AG04449 (cell line): ENCODE data around the gene FPGS.
"Not testable (repeated sequence)": the region's sequence is repeated elsewhere in the genome, so short reads cannot be mapped to it uniquely, and the experiment has no call there.

ENCODE experiments used
- CTCF ChIA-PET: fragments of 350-600 bp; formaldehyde crosslinking; extraction: SDS; loops from one replicate; lab custom pipeline; 2021; ENCODE audit warnings: antibody characterized with exemption; lab: Yijun Ruan, JAX
- POLR2A ChIA-PET: fragments of 400-600, 350-600 bp; formaldehyde crosslinking; extraction: SDS; loops from one replicate; lab custom pipeline; 2020; ENCODE audit warnings: antibody characterized with exemption, inconsistent platforms; lab: Yijun Ruan, JAX
- DNase-seq: peaks from one replicate; pipeline ENCODE4 v3.0.0-alpha.2; 2010; ENCODE audit warnings: low read depth, low spot score
- H3K4me3 ChIP-seq: 2 replicates; pipeline ENCODE4 v1.5.1; 2011; ENCODE audit warnings: low read depth, mild to moderate bottlenecking, control low read depth, low read length
- TF ChIP-seq, protein P1 (sequence below): IDR thresholded peaks from one replicate; pipeline ENCODE4 v1.5.1; 2011; ENCODE audit warnings: mild to moderate bottlenecking, moderate library complexity, low read length, control low read depth, inconsistent platforms; ENCODE audit not compliant: insufficient read depth; ENCODE audit errors: missing control alignments

The FPGS gene

DNA sequence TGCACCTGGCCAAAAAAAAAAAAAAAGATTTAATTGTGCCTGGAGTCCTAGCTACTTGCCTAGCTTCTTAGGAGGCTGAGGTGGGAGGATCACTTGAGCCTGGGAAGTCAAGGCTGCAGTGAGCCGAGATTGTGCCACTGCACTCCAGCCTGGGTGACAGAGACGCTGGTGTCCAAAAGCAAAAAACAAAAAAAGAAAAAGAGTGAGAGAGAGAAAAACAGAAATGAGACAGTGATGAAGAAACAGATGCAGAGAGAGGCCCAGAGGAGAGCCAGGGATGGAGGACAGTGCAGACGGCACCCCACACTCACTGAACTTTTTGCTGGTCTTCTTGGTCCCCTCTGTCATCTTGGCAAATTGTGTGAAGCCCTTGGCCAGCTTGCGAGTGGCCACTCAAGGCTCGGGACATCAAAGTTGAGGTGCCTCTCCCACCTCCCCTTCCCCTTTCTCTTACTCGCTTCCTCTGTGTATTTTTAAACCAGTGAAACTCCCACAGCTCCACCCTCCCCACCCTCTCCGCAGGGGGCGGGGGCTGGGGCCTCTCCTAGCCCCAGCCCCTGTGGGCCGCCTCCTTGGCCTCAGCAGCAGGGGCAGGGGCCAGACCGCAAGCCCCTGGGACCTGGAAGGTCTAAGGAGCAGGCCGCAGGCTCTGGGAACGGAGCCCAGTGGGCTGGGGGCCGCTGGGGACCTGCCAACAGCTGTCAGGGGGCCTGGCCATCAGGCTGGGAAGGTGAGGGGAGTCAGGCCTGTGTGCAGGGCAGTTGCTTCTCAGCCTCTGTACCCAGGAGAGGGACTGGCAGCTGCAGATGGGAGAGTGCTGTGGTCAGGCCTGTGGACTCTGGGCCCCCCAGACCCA, 24.2 kb upstream of the FPGS start, which contains the start of gene SH2D3C:
TSS of gene SH2D3C (minus strand) at position 387 of the 856 bp plus-strand sequence. CDS start at position 348, 39 bp downstream.
- POLR2A ChIA-PET, result interaction anchor here (0.6 to 0.7 kb wide), 2 partner anchors 47 to 80 kb away, joined by 4 to 8 read pairs; no protein-coding TSS in a partner anchor
- CTCF ChIA-PET, result interaction anchor here (1.1 to 10.9 kb wide), 4 partner anchors 38 to 170 kb away, joined by 3 to 69 read pairs (median 5); partner anchors contain the start of gene TOR2A
- H3K4me3 ChIP-seq, result no peak within 1 kb of the TSS
- DNase-seq, result no peak
- TF ChIP-seq, protein P1, sequence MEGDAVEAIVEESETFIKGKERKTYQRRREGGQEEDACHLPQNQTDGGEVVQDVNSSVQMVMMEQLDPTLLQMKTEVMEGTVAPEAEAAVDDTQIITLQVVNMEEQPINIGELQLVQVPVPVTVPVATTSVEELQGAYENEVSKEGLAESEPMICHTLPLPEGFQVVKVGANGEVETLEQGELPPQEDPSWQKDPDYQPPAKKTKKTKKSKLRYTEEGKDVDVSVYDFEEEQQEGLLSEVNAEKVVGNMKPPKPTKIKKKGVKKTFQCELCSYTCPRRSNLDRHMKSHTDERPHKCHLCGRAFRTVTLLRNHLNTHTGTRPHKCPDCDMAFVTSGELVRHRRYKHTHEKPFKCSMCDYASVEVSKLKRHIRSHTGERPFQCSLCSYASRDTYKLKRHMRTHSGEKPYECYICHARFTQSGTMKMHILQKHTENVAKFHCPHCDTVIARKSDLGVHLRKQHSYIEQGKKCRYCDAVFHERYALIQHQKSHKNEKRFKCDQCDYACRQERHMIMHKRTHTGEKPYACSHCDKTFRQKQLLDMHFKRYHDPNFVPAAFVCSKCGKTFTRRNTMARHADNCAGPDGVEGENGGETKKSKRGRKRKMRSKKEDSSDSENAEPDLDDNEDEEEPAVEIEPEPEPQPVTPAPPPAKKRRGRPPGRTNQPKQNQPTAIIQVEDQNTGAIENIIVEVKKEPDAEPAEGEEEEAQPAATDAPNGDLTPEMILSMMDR, result no peak

DNA sequence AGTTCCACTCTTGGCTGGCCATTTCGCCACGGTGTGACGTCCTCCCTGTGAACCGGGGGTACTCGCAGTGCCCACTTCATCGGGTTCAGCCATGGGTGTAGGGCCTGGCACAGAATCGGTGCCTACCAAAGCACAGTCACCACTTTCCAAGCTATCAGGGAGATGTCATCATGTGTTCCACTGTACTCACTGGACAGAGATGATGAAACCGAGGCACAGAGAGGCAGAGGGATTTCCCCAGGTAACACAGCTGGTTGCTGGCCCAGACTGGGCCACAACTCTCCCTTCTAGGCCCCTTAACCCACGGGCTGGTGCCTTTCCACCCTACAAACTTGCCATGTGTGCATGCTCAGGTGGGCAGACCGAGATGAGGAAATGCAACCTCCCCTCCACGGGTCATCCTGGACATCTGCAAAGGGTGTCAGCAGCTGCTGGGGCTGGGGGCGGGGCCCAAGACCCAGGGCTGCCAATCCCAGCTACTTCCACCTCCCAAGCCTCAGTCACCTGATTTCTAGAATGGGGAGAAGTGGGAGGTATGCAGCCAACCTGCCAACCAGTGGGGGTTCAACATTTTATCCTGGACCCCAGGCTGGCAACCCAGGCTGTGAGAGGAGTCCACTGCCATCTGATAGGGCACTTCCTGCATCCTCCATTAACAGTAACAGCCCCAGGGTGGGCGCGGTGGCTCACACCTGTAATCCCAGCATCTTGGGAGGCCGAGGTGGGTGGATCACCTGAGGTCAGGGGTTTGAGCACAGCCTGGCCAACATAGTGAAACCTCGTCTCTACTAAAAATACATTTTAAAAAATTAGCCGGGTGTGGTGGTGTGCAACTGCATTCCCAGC, 23.3 kb upstream of the FPGS start:
- no peak overlapping the region for H3K4me3 ChIP-seq
- TF ChIP-seq, protein P1, result no peak
- CTCF ChIA-PET, result interaction anchor here (1.1 to 10.9 kb wide), 5 partner anchors 8 to 171 kb away, joined by 3 to 69 read pairs (median 5); partner anchors contain the start of gene TOR2A
- DNase-seq, result no peak
- POLR2A ChIA-PET, result no interaction called here

DNA sequence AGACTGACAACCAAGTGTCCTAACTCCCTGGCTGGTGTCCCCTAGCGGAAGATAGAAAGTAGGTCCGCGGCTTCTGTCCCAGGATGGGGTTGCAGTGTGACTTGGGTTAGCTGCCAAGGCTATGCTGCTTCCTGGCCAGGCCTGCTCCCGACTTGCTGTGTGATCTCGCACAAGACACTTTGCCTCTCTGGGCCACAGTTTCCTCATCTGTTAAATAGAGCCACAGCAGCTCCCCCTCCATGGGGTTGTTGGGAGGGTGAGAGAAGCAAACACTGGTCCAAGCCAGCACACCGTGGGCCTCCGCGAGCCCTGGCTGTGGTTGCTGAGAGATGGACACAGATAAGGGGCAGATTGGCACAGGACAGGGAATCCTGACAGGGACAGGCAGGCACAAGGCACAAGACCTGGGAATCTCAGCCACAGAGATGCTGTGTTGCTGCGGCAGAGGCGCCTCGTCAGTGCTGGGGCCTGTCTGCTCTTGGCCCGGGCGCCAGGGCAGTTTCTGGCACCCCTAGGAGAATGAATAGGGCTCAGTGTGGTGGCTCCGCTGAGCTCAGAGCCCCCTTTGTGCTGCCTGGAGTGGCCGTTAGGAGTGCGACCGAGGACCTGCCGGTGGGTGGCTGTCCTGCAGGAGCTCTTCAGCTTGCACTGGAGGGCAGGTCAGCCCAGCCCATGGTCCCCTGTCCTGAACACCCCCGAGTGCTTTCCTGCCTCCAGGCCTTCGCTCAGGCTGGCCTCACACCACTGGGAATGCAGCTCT, 22.4 kb upstream of the FPGS start:
- DNase-seq, result no peak
- H3K4me3 ChIP-seq, result no peak overlapping the region
- TF ChIP-seq, protein P1, result no peak
- ChIA-PET CTCF (interaction anchor here (0.8 to 10.9 kb wide), 6 partner anchors 9 to 190 kb away, joined by 3 to 69 read pairs (median 4); partner anchors contain the start of gene TOR2A), POLR2A (no interaction called here)

DNA sequence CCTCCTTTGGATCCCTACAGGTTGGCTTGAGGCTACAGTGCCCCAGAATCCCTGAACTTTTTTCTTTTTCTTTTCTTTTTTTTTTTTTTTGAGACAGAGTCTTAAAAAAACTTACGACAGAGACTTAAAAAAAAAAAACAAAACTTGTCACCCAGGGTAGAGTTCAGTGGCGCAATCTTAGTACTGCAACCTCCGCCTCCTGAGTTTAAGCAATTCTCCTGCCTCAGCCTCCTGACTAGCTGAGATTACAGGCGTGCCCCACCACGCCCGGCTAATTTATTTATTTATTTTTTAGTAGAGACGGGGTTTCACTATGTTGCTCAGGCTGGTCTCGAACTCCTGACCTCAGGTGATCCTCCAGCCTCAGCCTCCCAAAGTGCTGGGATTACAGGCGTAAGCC, 21.8 kb upstream of the FPGS start:
- POLR2A ChIA-PET, DNase-seq, H3K4me3 ChIP-seq: not testable (repeated sequence)
- CTCF ChIA-PET, result interaction anchor here (0.8 to 10.9 kb wide), 4 partner anchors 10 to 191 kb away, joined by 3 to 69 read pairs (median 4); partner anchors contain the start of gene TOR2A

DNA sequence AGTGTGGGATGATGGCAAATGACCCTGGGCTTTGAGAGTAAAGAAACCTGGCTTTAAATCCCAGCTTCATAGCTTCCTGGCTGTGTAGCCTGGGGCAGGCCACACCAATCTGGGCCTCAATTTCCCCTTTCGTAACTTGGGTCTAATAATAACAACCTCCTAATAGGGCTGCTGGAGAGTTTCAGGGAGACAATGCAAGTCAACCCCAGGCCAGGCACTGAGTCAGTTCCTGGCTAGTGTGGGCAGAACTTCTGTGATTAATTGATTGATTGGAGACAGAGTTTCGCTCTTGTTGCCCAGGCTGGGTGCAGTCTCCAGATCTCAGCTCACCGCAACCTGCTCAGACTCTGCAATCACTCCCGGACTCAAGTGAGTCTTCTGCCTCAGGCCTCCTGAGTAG, 20.9 kb upstream of the FPGS start:
- TF ChIP-seq, protein P1, result no peak
- DNase-seq, result no peak
- H3K4me3 ChIP-seq, result no peak overlapping the region
- CTCF ChIA-PET, result interaction anchor here (1.1 to 10.9 kb wide), 5 partner anchors 10 to 195 kb away, joined by 4 to 93 read pairs (median 11); partner anchors contain the start of gene TOR2A
- POLR2A ChIA-PET, result no interaction called here
